H1 (cell line): ENCODE measurements around the gene TSPAN9. TPM values are rescaled to one million over a fixed set of nuclear protein-coding genes. Genes with fewer than 3 reads are reported as not detected.

Source experiments
- CTCF ChIA-PET: fragments of 300-600 bp; sonication (Branson Sonifier 250); formaldehyde crosslinking; loops from one replicate; lab custom pipeline; 2021; ENCODE audit not compliant: partially characterized antibody; lab: Charles Lee
- POLR2A ChIA-PET: fragments of 300-600 bp; sonication (Branson Sonifier 250); formaldehyde crosslinking; loops from one replicate; lab custom pipeline; 2021; ENCODE audit warnings: inconsistent platforms; ENCODE audit not compliant: partially characterized antibody; lab: Charles Lee
- DNase-seq, 2 experiments: peaks; one replicate each; pipeline versions ENCODE4 v3.0.0 to v3.0.0-alpha.2; 2010 to 2022; ENCODE audit warnings: low spot score in 2 of 2, low read depth in 1 of 2, mixed read lengths in 1 of 2
- FAIRE-seq: peaks from 2 replicates; lab custom pipeline; 2011; peaks lifted over from hg19 to GRCh38; lab: Jason Lieb, UNC
- H2AFZ ChIP-seq: 2 replicates; pipeline ENCODE4 v1.8.1; 2012; ENCODE audit warnings: low read length, inconsistent platforms
- H2AK5ac ChIP-seq: 2 replicates; pipeline ENCODE4 v1.6.1; 2013; ENCODE audit warnings: low read depth, low read length
- H2BK120ac ChIP-seq: replicated peaks from 2 replicates; pipeline ENCODE3; 2013; ENCODE audit warnings: low read depth, low read length, inconsistent platforms
- H2BK12ac ChIP-seq: 2 replicates; pipeline ENCODE4 v1.6.1; 2013; ENCODE audit warnings: low read depth, low read length
- H2BK15ac ChIP-seq: 2 replicates; pipeline ENCODE4 v1.6.1; 2013; ENCODE audit warnings: low read length
- H2BK20ac ChIP-seq: 2 replicates; pipeline ENCODE4 v1.6.1; 2013; ENCODE audit warnings: low read length
- H2BK5ac ChIP-seq: 2 replicates; pipeline ENCODE4 v1.6.1; 2013; ENCODE audit warnings: low read depth, low read length
- H3K14ac ChIP-seq: 2 replicates; pipeline ENCODE4 v1.6.1; 2013; ENCODE audit warnings: inconsistent platforms; ENCODE audit not compliant: insufficient read length
- H3K18ac ChIP-seq: 2 replicates; pipeline ENCODE4 v1.6.1; 2013; ENCODE audit warnings: low read length; ENCODE audit errors: extremely low read depth
- H3K23ac ChIP-seq: 2 replicates; pipeline ENCODE4 v1.6.1; 2013; ENCODE audit warnings: inconsistent platforms; ENCODE audit not compliant: insufficient read length
- H3K23me2 ChIP-seq: 2 replicates; pipeline ENCODE4 v1.6.1; 2013; ENCODE audit warnings: low read depth, low read length
- H3K27ac ChIP-seq: 2 replicates; pipeline ENCODE4 v1.6.1; 2011; ENCODE audit warnings: low read depth, low read length, inconsistent platforms
- H3K27me3 ChIP-seq, 4 experiments: replicated peaks in 1 of 4; 1 replicate in 1 of 4; 2 replicates in 3 of 4; pipeline versions ENCODE4 v1.6.1 to v1.8.1; 2011 to 2013; ENCODE audit warnings: low read length in 3 of 4, mild to moderate bottlenecking in 3 of 4, inconsistent platforms in 2 of 4, mixed read lengths in 2 of 4, moderate library complexity in 1 of 4; ENCODE audit not compliant: control insufficient read depth in 3 of 4, insufficient read depth in 3 of 4; ENCODE audit errors: extremely low read depth in 1 of 4
- H3K36me3 ChIP-seq, 4 experiments: 2 replicates each; pipeline versions ENCODE4 v1.6.1 to v1.8.1; 2011 to 2013; ENCODE audit warnings: mild to moderate bottlenecking in 4 of 4, low read length in 3 of 4, moderate library complexity in 2 of 4, control low read depth in 1 of 4, inconsistent platforms in 1 of 4; ENCODE audit not compliant: insufficient read depth in 4 of 4, control insufficient read depth in 2 of 4
- H3K4ac ChIP-seq: replicated peaks from 2 replicates; pipeline ENCODE3; 2013; ENCODE audit warnings: low read length, low read depth, mixed read lengths, inconsistent platforms; ENCODE audit not compliant: insufficient read length
- H3K4me1 ChIP-seq, 4 experiments: replicated peaks in 1 of 4; 1 replicate in 1 of 4; 2 replicates in 3 of 4; pipeline versions ENCODE4 v1.6.1 to v1.8.1; 2011 to 2013; ENCODE audit warnings: low read length in 3 of 4, inconsistent platforms in 2 of 4, mixed read lengths in 1 of 4; ENCODE audit not compliant: insufficient read depth in 4 of 4, control insufficient read depth in 3 of 4
- H3K4me2 ChIP-seq, 2 experiments: 2 replicates each; pipeline versions ENCODE4 v1.6.1 to v1.8.1; 2011 to 2013; ENCODE audit warnings: low read depth in 2 of 2, low read length in 2 of 2, control low read depth in 1 of 2, inconsistent platforms in 1 of 2, mild to moderate bottlenecking in 1 of 2; ENCODE audit not compliant: insufficient read depth in 1 of 2
- H3K4me3 ChIP-seq, 4 experiments: fragments of 200-600, 300-600 bp in 1 of 4; sonication (generic), shearing (Covaris generic), sonication (Bioruptor Twin) in 1 of 4; 2 replicates each; pipeline versions ENCODE4 v1.5.1 to v1.8.1; 2011 to 2016; ENCODE audit warnings: low read length in 4 of 4, low read depth in 3 of 4, control low read depth in 2 of 4, inconsistent platforms in 2 of 4, mild to moderate bottlenecking in 2 of 4, mixed read lengths in 1 of 4, moderate library complexity in 1 of 4; ENCODE audit not compliant: insufficient read depth in 2 of 4; ENCODE audit errors: extremely low read depth in 1 of 4
- H3K56ac ChIP-seq: replicated peaks from 2 replicates; pipeline ENCODE3; 2013; ENCODE audit warnings: low read depth, mild to moderate bottlenecking, mixed read lengths, low read length, inconsistent platforms; ENCODE audit not compliant: insufficient read length
- H3K79me1 ChIP-seq: 2 replicates; pipeline ENCODE4 v1.6.1; 2013; ENCODE audit warnings: low read depth, low read length, control low read depth
- H3K79me2 ChIP-seq, 2 experiments: 2 replicates each; pipeline versions ENCODE4 v1.6.1 to v1.8.1; 2012 to 2013; ENCODE audit warnings: low read length in 2 of 2, mild to moderate bottlenecking in 2 of 2, inconsistent platforms in 1 of 2; ENCODE audit not compliant: insufficient read depth in 2 of 2, control insufficient read depth in 1 of 2
- H3K9ac ChIP-seq, 4 experiments: replicated peaks in 1 of 4; 1 replicate in 1 of 4; 2 replicates in 3 of 4; pipeline versions ENCODE4 v1.6.1 to v1.8.1; 2011 to 2013; ENCODE audit warnings: low read depth in 3 of 4, low read length in 3 of 4, control low read depth in 2 of 4, mild to moderate bottlenecking in 2 of 4, moderate library complexity in 2 of 4, inconsistent platforms in 1 of 4; ENCODE audit errors: extremely low read depth in 1 of 4
- H3K9me3 ChIP-seq, 2 experiments: 2 replicates each; pipeline versions ENCODE4 v1.6.1 to v1.8.1; 2012 to 2013; ENCODE audit warnings: mild to moderate bottlenecking in 2 of 2, moderate library complexity in 2 of 2, control low read depth in 1 of 2, inconsistent platforms in 1 of 2, low read depth in 1 of 2, low read length in 1 of 2, mixed read lengths in 1 of 2; ENCODE audit not compliant: insufficient read depth in 2 of 2
- H4K20me1 ChIP-seq, 2 experiments: replicated peaks in 1 of 2; 2 replicates each; pipeline versions ENCODE3 to v1.8.1; 2011 to 2013; ENCODE audit warnings: inconsistent platforms in 2 of 2, low read length in 2 of 2, mild to moderate bottlenecking in 1 of 2; ENCODE audit not compliant: insufficient read depth in 2 of 2, control insufficient read depth in 1 of 2
- H4K5ac ChIP-seq: 2 replicates; pipeline ENCODE4 v1.6.1; 2013; ENCODE audit warnings: low read length, low read depth, mixed read lengths, inconsistent platforms; ENCODE audit not compliant: insufficient read length
- H4K8ac ChIP-seq: 2 replicates; pipeline ENCODE4 v1.8.0; 2013; ENCODE audit warnings: mild to moderate bottlenecking, moderate library complexity, low read length, inconsistent platforms; ENCODE audit not compliant: insufficient read depth; ENCODE audit errors: extremely low read depth
- H4K91ac ChIP-seq: replicated peaks from 2 replicates; pipeline ENCODE3; 2013; ENCODE audit warnings: low read length, mixed read lengths, inconsistent platforms; ENCODE audit not compliant: insufficient read length
- CHD2 ChIP-seq: IDR thresholded peaks from 2 replicates; pipeline ENCODE4 v1.6.1; 2012; ENCODE audit warnings: low read length, improper control_type of control experiment
- CTBP2 ChIP-seq: IDR thresholded peaks from 2 replicates; pipeline ENCODE4 v1.7.0; 2011; ENCODE audit warnings: borderline replicate concordance, mild to moderate bottlenecking, moderate library complexity, mixed read lengths, low read length; ENCODE audit not compliant: insufficient read depth, insufficient read length
- POLR2A ChIP-seq, 2 experiments: IDR thresholded peaks; 1 replicate in 1 of 2; 2 replicates in 1 of 2; pipeline ENCODE4 v1.6.1; 2011; ENCODE audit warnings: low read depth in 2 of 2, low read length in 2 of 2, mild to moderate bottlenecking in 2 of 2; ENCODE audit errors: control extremely low read depth in 1 of 2
- POU5F1 ChIP-seq: IDR thresholded peaks from 2 replicates; pipeline ENCODE4 v1.6.1; 2011; ENCODE audit warnings: low read depth, mild to moderate bottlenecking, low read length, moderate library complexity
- SIN3A ChIP-seq, 2 experiments: IDR thresholded peaks in 1 of 2; conservative IDR thresholded peaks in 1 of 2; 2 replicates each; pipeline ENCODE4 v1.6.1; 2011 to 2012; ENCODE audit warnings: low read length in 2 of 2, improper control_type of control experiment in 1 of 2, low read depth in 1 of 2, mild to moderate bottlenecking in 1 of 2
- SP1 ChIP-seq: IDR thresholded peaks from 2 replicates; pipeline ENCODE4 v1.6.1; 2011; ENCODE audit warnings: low read depth, low read length
- USF2 ChIP-seq: IDR thresholded peaks from 2 replicates; pipeline ENCODE4 v1.6.1; 2011; ENCODE audit warnings: low read length, improper control_type of control experiment
- ZNF274 ChIP-seq: IDR thresholded peaks from 2 replicates; pipeline ENCODE4 v1.7.0; 2012; ENCODE audit warnings: low read length, borderline replicate concordance; ENCODE audit errors: extremely low read depth
- WGBS, 2 experiments: shearing (Covaris generic) in 1 of 2; methylation state at CpG; one replicate each; pipeline versions ENCODE4 v1.1.6 to v1.1.7; 2013 to 2015; ENCODE audit warnings: low lambda C conversion rate in 2 of 2, mixed read lengths in 2 of 2, inconsistent platforms in 1 of 2, low coverage in 1 of 2, missing lambda C conversion rate in 1 of 2; ENCODE audit not compliant: insufficient replicate concordance in 2 of 2, insufficient coverage in 1 of 2, insufficient read length in 1 of 2; ENCODE audit errors: extremely low coverage in 1 of 2, missing lambda C conversion rate in 1 of 2; 5-methylcytosine and 5-hydroxymethylcytosine counted together
- polyA plus RNA-seq, 7 experiments: library from polyadenylated mRNA; depleted of rRNA in 3 of 7; stranded (reverse) in 5 of 7; unstranded in 2 of 7; fragments of >200 nt in 5 of 7; fragments of 200-250 nt in 2 of 7; gene quantifications; 1 replicate in 5 of 7; 2 replicates in 1 of 7; 4 replicates in 1 of 7; pipeline versions ENCODE4 v1.2.1 to v1.2.3, GENCODE V29; 2011 to 2013; ENCODE audit warnings: missing spikeins in 2 of 7, mixed read lengths in 2 of 7
- total RNA-seq: library from RNA; stranded (reverse); fragmentation: NEBNext Ultra II Directional; extraction: Animal tissue kit (Norgen Biotek cat#: 25700); gene quantifications from 2 replicates; pipeline ENCODE4 v1.2.1, GENCODE V29; 2021

TSPAN9 gene
- total and polyA plus RNA-seq, 2 of the 8 experiments (the other 6 are each of a cell fraction or from before 2014, with no cell fraction given) = 11.5 to 29.1 TPM

- Histone ChIP-seq H2BK12ac (no peak overlapping the region), H2AFZ (no peak overlapping the region), H4K91ac (no peak overlapping the region), H2BK5ac (no peak overlapping the region), H4K20me1 (peaks cover 0 to 2% of the 10 kb centered on the region in 2 experiments), H3K27ac (no peak overlapping the region), H2AK5ac (no peak overlapping the region), H3K9ac (no peak overlapping the region), H3K36me3 (no peaks in the 10 kb centered on the region), H3K4me2 (no peak overlapping the region), H3K4me3 (no peak overlapping the region), H3K79me1 (no peaks in the 10 kb centered on the region; the same call in 1 of the 2 replicates), H2BK15ac (no peak overlapping the region), H3K18ac (no peak overlapping the region), H3K4ac (no peak overlapping the region), H3K27me3 (no peaks in the 10 kb centered on the region), H3K14ac (no peak overlapping the region), H4K8ac (no peak overlapping the region), H3K9me3 (no peaks in the 10 kb centered on the region), H2BK120ac (no peak overlapping the region), H2BK20ac (no peak overlapping the region), H4K5ac (no peak overlapping the region), H3K23me2 (peaks cover 1% of the 10 kb centered on the region; the same call in 1 of the 2 replicates), H3K23ac (no peak overlapping the region), H3K4me1 (peaks cover 0 to 5% (median 2%) of the 10 kb centered on the region in 4 experiments; a peak in 2 of 7 replicates), H3K79me2 (no peaks in the 10 kb centered on the region), H3K56ac (no peak overlapping the region)
- ChIA-PET POLR2A (no interaction called here), CTCF (interaction anchor here (0.6 to 16.5 kb wide), 8 partner anchors 9 to 146 kb away, joined by 3 to 448 read pairs (median 4); no protein-coding TSS in a partner anchor)
- no peak for TF ChIP-seq CTBP2
- TF ChIP-seq SIN3A (conservative IDR thresholded peaks at IDR 0.05 in 1 of 2, IDR thresholded peaks at IDR 0.05 in 1 of 2; ENCODE audit: low read depth in 1 of 2, low read length in 2 of 2) = no peak
- TF ChIP-seq CHD2 = no peak
- no peak for TF ChIP-seq SP1
- TF ChIP-seq USF2 = no peak
- no peak for TF ChIP-seq POLR2A (IDR thresholded peaks at IDR 0.05; ENCODE audit: control extremely low read depth in 1 of 2, low read depth in 2 of 2, low read length in 2 of 2)
- no peak for TF ChIP-seq ZNF274
- TF ChIP-seq POU5F1 = no peak
- no peak for DNase-seq
- WGBS, 2 experiments = 89% methylated on average over 6 of the region's 6 CpGs; no CpG with 5 or more reads in 1 of the 2 experiments
- FAIRE-seq = no peak
These were observed 51.5 kb downstream of the TSPAN9 start for GRCh38 chr12:3128498-3129293.
